H1 (cell line): ENCODE data around the gene MYO5B. TPM values are rescaled to one million over a fixed set of nuclear protein-coding genes. Genes with fewer than 3 reads are reported as not detected.

Experiments
- CTCF ChIA-PET: fragments of 300-600 bp; sonication (Branson Sonifier 250); formaldehyde crosslinking; loops from one replicate; lab custom pipeline; 2021; ENCODE audit not compliant: partially characterized antibody; lab: Charles Lee
- POLR2A ChIA-PET: fragments of 300-600 bp; sonication (Branson Sonifier 250); formaldehyde crosslinking; loops from one replicate; lab custom pipeline; 2021; ENCODE audit warnings: inconsistent platforms; ENCODE audit not compliant: partially characterized antibody; lab: Charles Lee
- DNase-seq, 2 experiments: peaks; one replicate each; pipeline versions ENCODE4 v3.0.0 to v3.0.0-alpha.2; 2010 to 2022; ENCODE audit warnings: low spot score in 2 of 2, low read depth in 1 of 2, mixed read lengths in 1 of 2
- FAIRE-seq: peaks from 2 replicates; lab custom pipeline; 2011; peaks lifted over from hg19 to GRCh38; lab: Jason Lieb, UNC
- H2AFZ ChIP-seq: 2 replicates; pipeline ENCODE4 v1.8.1; 2012; ENCODE audit warnings: low read length, inconsistent platforms
- H2AK5ac ChIP-seq: 2 replicates; pipeline ENCODE4 v1.6.1; 2013; ENCODE audit warnings: low read depth, low read length
- H2BK120ac ChIP-seq: replicated peaks from 2 replicates; pipeline ENCODE3; 2013; ENCODE audit warnings: low read depth, low read length, inconsistent platforms
- H2BK12ac ChIP-seq: 2 replicates; pipeline ENCODE4 v1.6.1; 2013; ENCODE audit warnings: low read depth, low read length
- H2BK15ac ChIP-seq: 2 replicates; pipeline ENCODE4 v1.6.1; 2013; ENCODE audit warnings: low read length
- H2BK20ac ChIP-seq: 2 replicates; pipeline ENCODE4 v1.6.1; 2013; ENCODE audit warnings: low read length
- H2BK5ac ChIP-seq: 2 replicates; pipeline ENCODE4 v1.6.1; 2013; ENCODE audit warnings: low read depth, low read length
- H3K14ac ChIP-seq: 2 replicates; pipeline ENCODE4 v1.6.1; 2013; ENCODE audit warnings: inconsistent platforms; ENCODE audit not compliant: insufficient read length
- H3K18ac ChIP-seq: 2 replicates; pipeline ENCODE4 v1.6.1; 2013; ENCODE audit warnings: low read length; ENCODE audit errors: extremely low read depth
- H3K23ac ChIP-seq: 2 replicates; pipeline ENCODE4 v1.6.1; 2013; ENCODE audit warnings: inconsistent platforms; ENCODE audit not compliant: insufficient read length
- H3K23me2 ChIP-seq: 2 replicates; pipeline ENCODE4 v1.6.1; 2013; ENCODE audit warnings: low read depth, low read length
- H3K27ac ChIP-seq: 2 replicates; pipeline ENCODE4 v1.6.1; 2011; ENCODE audit warnings: low read depth, low read length, inconsistent platforms
- H3K27me3 ChIP-seq, 4 experiments: replicated peaks in 1 of 4; 1 replicate in 1 of 4; 2 replicates in 3 of 4; pipeline versions ENCODE4 v1.6.1 to v1.8.1; 2011 to 2013; ENCODE audit warnings: low read length in 3 of 4, mild to moderate bottlenecking in 3 of 4, inconsistent platforms in 2 of 4, mixed read lengths in 2 of 4, moderate library complexity in 1 of 4; ENCODE audit not compliant: control insufficient read depth in 3 of 4, insufficient read depth in 3 of 4; ENCODE audit errors: extremely low read depth in 1 of 4
- H3K36me3 ChIP-seq, 4 experiments: 2 replicates each; pipeline versions ENCODE4 v1.6.1 to v1.8.1; 2011 to 2013; ENCODE audit warnings: mild to moderate bottlenecking in 4 of 4, low read length in 3 of 4, moderate library complexity in 2 of 4, control low read depth in 1 of 4, inconsistent platforms in 1 of 4; ENCODE audit not compliant: insufficient read depth in 4 of 4, control insufficient read depth in 2 of 4
- H3K4ac ChIP-seq: replicated peaks from 2 replicates; pipeline ENCODE3; 2013; ENCODE audit warnings: low read length, low read depth, mixed read lengths, inconsistent platforms; ENCODE audit not compliant: insufficient read length
- H3K4me1 ChIP-seq, 4 experiments: replicated peaks in 1 of 4; 1 replicate in 1 of 4; 2 replicates in 3 of 4; pipeline versions ENCODE4 v1.6.1 to v1.8.1; 2011 to 2013; ENCODE audit warnings: low read length in 3 of 4, inconsistent platforms in 2 of 4, mixed read lengths in 1 of 4; ENCODE audit not compliant: insufficient read depth in 4 of 4, control insufficient read depth in 3 of 4
- H3K4me2 ChIP-seq, 2 experiments: 2 replicates each; pipeline versions ENCODE4 v1.6.1 to v1.8.1; 2011 to 2013; ENCODE audit warnings: low read depth in 2 of 2, low read length in 2 of 2, control low read depth in 1 of 2, inconsistent platforms in 1 of 2, mild to moderate bottlenecking in 1 of 2; ENCODE audit not compliant: insufficient read depth in 1 of 2
- H3K4me3 ChIP-seq, 4 experiments: fragments of 200-600, 300-600 bp in 1 of 4; sonication (generic), shearing (Covaris generic), sonication (Bioruptor Twin) in 1 of 4; 2 replicates each; pipeline versions ENCODE4 v1.5.1 to v1.8.1; 2011 to 2016; ENCODE audit warnings: low read length in 4 of 4, low read depth in 3 of 4, control low read depth in 2 of 4, inconsistent platforms in 2 of 4, mild to moderate bottlenecking in 2 of 4, mixed read lengths in 1 of 4, moderate library complexity in 1 of 4; ENCODE audit not compliant: insufficient read depth in 2 of 4; ENCODE audit errors: extremely low read depth in 1 of 4
- H3K56ac ChIP-seq: replicated peaks from 2 replicates; pipeline ENCODE3; 2013; ENCODE audit warnings: low read depth, mild to moderate bottlenecking, mixed read lengths, low read length, inconsistent platforms; ENCODE audit not compliant: insufficient read length
- H3K79me1 ChIP-seq: 2 replicates; pipeline ENCODE4 v1.6.1; 2013; ENCODE audit warnings: low read depth, low read length, control low read depth
- H3K79me2 ChIP-seq, 2 experiments: 2 replicates each; pipeline versions ENCODE4 v1.6.1 to v1.8.1; 2012 to 2013; ENCODE audit warnings: low read length in 2 of 2, mild to moderate bottlenecking in 2 of 2, inconsistent platforms in 1 of 2; ENCODE audit not compliant: insufficient read depth in 2 of 2, control insufficient read depth in 1 of 2
- H3K9ac ChIP-seq, 4 experiments: replicated peaks in 1 of 4; 1 replicate in 1 of 4; 2 replicates in 3 of 4; pipeline versions ENCODE4 v1.6.1 to v1.8.1; 2011 to 2013; ENCODE audit warnings: low read depth in 3 of 4, low read length in 3 of 4, control low read depth in 2 of 4, mild to moderate bottlenecking in 2 of 4, moderate library complexity in 2 of 4, inconsistent platforms in 1 of 4; ENCODE audit errors: extremely low read depth in 1 of 4
- H3K9me3 ChIP-seq, 2 experiments: 2 replicates each; pipeline versions ENCODE4 v1.6.1 to v1.8.1; 2012 to 2013; ENCODE audit warnings: mild to moderate bottlenecking in 2 of 2, moderate library complexity in 2 of 2, control low read depth in 1 of 2, inconsistent platforms in 1 of 2, low read depth in 1 of 2, low read length in 1 of 2, mixed read lengths in 1 of 2; ENCODE audit not compliant: insufficient read depth in 2 of 2
- H4K20me1 ChIP-seq, 2 experiments: replicated peaks in 1 of 2; 2 replicates each; pipeline versions ENCODE3 to v1.8.1; 2011 to 2013; ENCODE audit warnings: inconsistent platforms in 2 of 2, low read length in 2 of 2, mild to moderate bottlenecking in 1 of 2; ENCODE audit not compliant: insufficient read depth in 2 of 2, control insufficient read depth in 1 of 2
- H4K5ac ChIP-seq: 2 replicates; pipeline ENCODE4 v1.6.1; 2013; ENCODE audit warnings: low read length, low read depth, mixed read lengths, inconsistent platforms; ENCODE audit not compliant: insufficient read length
- H4K8ac ChIP-seq: 2 replicates; pipeline ENCODE4 v1.8.0; 2013; ENCODE audit warnings: mild to moderate bottlenecking, moderate library complexity, low read length, inconsistent platforms; ENCODE audit not compliant: insufficient read depth; ENCODE audit errors: extremely low read depth
- H4K91ac ChIP-seq: replicated peaks from 2 replicates; pipeline ENCODE3; 2013; ENCODE audit warnings: low read length, mixed read lengths, inconsistent platforms; ENCODE audit not compliant: insufficient read length
- HDAC2 ChIP-seq, 2 experiments: fragments of 300-600 bp in 1 of 2; sonication (generic) in 1 of 2; IDR thresholded peaks; 2 replicates each; pipeline ENCODE4 v1.6.1; 2011 to 2012; ENCODE audit warnings: low read depth in 2 of 2, low read length in 2 of 2, mild to moderate bottlenecking in 2 of 2, moderate library complexity in 2 of 2, borderline replicate concordance in 1 of 2, inconsistent platforms in 1 of 2
- WGBS, 2 experiments: shearing (Covaris generic) in 1 of 2; methylation state at CpG; one replicate each; pipeline versions ENCODE4 v1.1.6 to v1.1.7; 2013 to 2015; ENCODE audit warnings: low lambda C conversion rate in 2 of 2, mixed read lengths in 2 of 2, inconsistent platforms in 1 of 2, low coverage in 1 of 2, missing lambda C conversion rate in 1 of 2; ENCODE audit not compliant: insufficient replicate concordance in 2 of 2, insufficient coverage in 1 of 2, insufficient read length in 1 of 2; ENCODE audit errors: extremely low coverage in 1 of 2, missing lambda C conversion rate in 1 of 2; 5-methylcytosine and 5-hydroxymethylcytosine counted together
- polyA plus RNA-seq, 7 experiments: library from polyadenylated mRNA; depleted of rRNA in 3 of 7; stranded (reverse) in 5 of 7; unstranded in 2 of 7; fragments of >200 nt in 5 of 7; fragments of 200-250 nt in 2 of 7; gene quantifications; 1 replicate in 5 of 7; 2 replicates in 1 of 7; 4 replicates in 1 of 7; pipeline versions ENCODE4 v1.2.1 to v1.2.3, GENCODE V29; 2011 to 2013; ENCODE audit warnings: missing spikeins in 2 of 7, mixed read lengths in 2 of 7
- total RNA-seq: library from RNA; stranded (reverse); fragmentation: NEBNext Ultra II Directional; extraction: Animal tissue kit (Norgen Biotek cat#: 25700); gene quantifications from 2 replicates; pipeline ENCODE4 v1.2.1, GENCODE V29; 2021

Gene MYO5B
- total and polyA plus RNA-seq, 2 of the 8 experiments (the other 6 are each of a cell fraction or from before 2014, with no cell fraction given) = 6.4 to 7.7 TPM

DNA sequence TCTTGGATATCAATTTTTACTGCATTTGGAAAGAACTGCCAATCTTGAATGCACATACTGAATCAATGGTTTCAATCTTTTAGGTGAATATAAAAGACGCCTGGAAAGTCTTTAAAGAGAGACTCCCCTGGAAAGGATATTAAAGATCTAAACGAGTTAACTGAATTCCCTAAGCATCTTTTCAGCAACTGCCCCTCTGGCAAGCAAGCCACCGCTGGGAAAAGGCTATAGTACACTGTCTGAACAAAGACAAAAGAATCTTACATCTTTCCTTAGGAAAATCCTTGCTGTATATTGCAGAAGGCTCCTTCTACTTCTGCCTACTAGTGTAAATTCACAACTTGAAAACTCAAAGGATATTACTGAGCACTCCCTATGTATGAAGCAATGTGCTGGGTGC is 28.0 kb downstream of the MYO5B start:
- Histone ChIP-seq H2BK20ac (no peak overlapping the region), H3K9me3 (no peaks in the 10 kb centered on the region), H2AK5ac (no peak overlapping the region), H3K79me1 (no peaks in the 10 kb centered on the region), H3K27me3 (no peaks in the 10 kb centered on the region), H3K4ac (no peak overlapping the region), H2BK120ac (no peak overlapping the region), H3K27ac (no peak overlapping the region), H3K56ac (no peak overlapping the region), H3K18ac (no peak overlapping the region), H3K79me2 (no peaks in the 10 kb centered on the region), H4K8ac (no peak overlapping the region), H2BK15ac (no peak overlapping the region), H2BK5ac (no peak overlapping the region), H3K4me1 (peaks cover 0 to 13% (median 3%) of the 10 kb centered on the region in 4 experiments; a peak in 3 of 7 replicates), H3K23ac (no peak overlapping the region), H3K14ac (no peak overlapping the region), H3K4me2 (no peak overlapping the region), H2BK12ac (no peak overlapping the region), H2AFZ (no peak overlapping the region), H4K91ac (no peak overlapping the region), H3K4me3 (no peak overlapping the region), H3K23me2 (no peaks in the 10 kb centered on the region), H3K9ac (no peak overlapping the region), H3K36me3 (no peaks in the 10 kb centered on the region), H4K5ac (no peak overlapping the region), H4K20me1 (no peaks in the 10 kb centered on the region)
- no peak for DNase-seq
- 91% methylated on average over 3 of the region's 3 CpGs; no CpG with 5 or more reads in 1 of the 2 experiments for WGBS, 2 experiments
- POLR2A ChIA-PET = no interaction called here
- FAIRE-seq = no peak
- CTCF ChIA-PET = interaction anchor here (0.6 kb wide), 1 partner anchor 62 kb away, joined by 4 read pairs; no protein-coding TSS in a partner anchor
- TF ChIP-seq HDAC2 (IDR thresholded peaks at IDR 0.05; ENCODE audit: borderline replicate concordance in 1 of 2, low read depth in 2 of 2, low read length in 2 of 2) = no peak
